GM12878 (cell line): ENCODE measurements around the gene PADI2. TPM values are rescaled to one million over a fixed set of nuclear protein-coding genes. Genes with fewer than 3 reads are reported as not detected.

ENCODE experiments used
- ATAC-seq: fragments of 200-7000 bp; cut with Tn5 transposase; 3 replicates; pipeline ENCODE4 v1.9.1; 2020; ENCODE audit warnings: mild to moderate bottlenecking, moderate library complexity
- BruUV-seq: library from RNA; stranded (reverse); fragments of 400-500 nt; replicated peaks from 2 replicates; lab custom pipeline; 2021; lab: Mats Ljungman, UMichigan
- CTCF ChIA-PET: fragments of 300-600 bp; sonication (Branson Sonifier 250); formaldehyde crosslinking; extraction: SDS; loops from one replicate; lab custom pipeline; 2021; ENCODE audit warnings: inconsistent platforms; lab: Yijun Ruan, JAX
- POLR2A ChIA-PET: fragments of 350-600 bp; formaldehyde crosslinking; extraction: SDS; loops from one replicate; lab custom pipeline; 2021; ENCODE audit warnings: inconsistent platforms; lab: Charles Lee
- RAD21 ChIA-PET: fragments of 300-600 bp; sonication (Branson Sonifier 250); formaldehyde crosslinking; loops from one replicate; lab custom pipeline; 2023; ENCODE audit warnings: antibody characterized with exemption; ENCODE audit not compliant: unreplicated experiment; lab: Charles Lee
- SMC1A ChIA-PET: fragments of 300-600 bp; sonication (Branson Sonifier 250); formaldehyde crosslinking; loops from one replicate; lab custom pipeline; 2023; ENCODE audit not compliant: unreplicated experiment, uncharacterized antibody; lab: Charles Lee
- DNase-seq: peaks from one replicate; pipeline ENCODE4 v3.0.0-alpha.2; 2011; ENCODE audit warnings: low read depth, low spot score
- FAIRE-seq: peaks from 3 replicates; lab custom pipeline; 2011; peaks lifted over from hg19 to GRCh38; lab: Jason Lieb, UNC
- H2AFZ ChIP-seq: 2 replicates; pipeline ENCODE4 v1.6.0; 2011; ENCODE audit warnings: low read depth, low read length, control low read depth; ENCODE audit not compliant: control insufficient read depth
- H3K27ac ChIP-seq: 2 replicates; pipeline ENCODE4 v1.5.1; 2011; ENCODE audit warnings: control low read depth; ENCODE audit not compliant: control insufficient read depth, insufficient read depth
- H3K27me3 ChIP-seq, 2 experiments: replicated peaks in 1 of 2; 2 replicates each; pipeline versions ENCODE4 v1.6.0 to v1.6.1; 2011; ENCODE audit warnings: low read length in 1 of 2; ENCODE audit not compliant: control insufficient read depth in 2 of 2, insufficient read depth in 2 of 2
- H3K36me3 ChIP-seq, 2 experiments: 2 replicates each; pipeline ENCODE4 v1.5.1; 2011; ENCODE audit warnings: low read length in 1 of 2; ENCODE audit not compliant: control insufficient read depth in 2 of 2, insufficient read depth in 2 of 2
- H3K4me1 ChIP-seq: 2 replicates; pipeline ENCODE4 v1.6.1; 2011; ENCODE audit warnings: mild to moderate bottlenecking, low read length, moderate library complexity, mixed read lengths; ENCODE audit not compliant: control insufficient read depth, insufficient read depth
- H3K4me2 ChIP-seq: 2 replicates; pipeline ENCODE4 v1.6.0; 2011; ENCODE audit warnings: control low read depth; ENCODE audit not compliant: control insufficient read depth, insufficient read depth
- H3K4me3 ChIP-seq: fragments of 200-600 bp; sonication (generic); 2 replicates; pipeline ENCODE4 v1.5.1; 2016
- H3K79me2 ChIP-seq: 2 replicates; pipeline ENCODE4 v1.6.0; 2011; ENCODE audit warnings: low read length; ENCODE audit not compliant: control insufficient read depth, insufficient read depth
- H3K9ac ChIP-seq: 2 replicates; pipeline ENCODE4 v1.8.0; 2011; ENCODE audit warnings: low read length, control low read depth, mixed read lengths; ENCODE audit not compliant: control insufficient read depth, insufficient read depth
- H3K9me3 ChIP-seq: replicated peaks from 3 replicates; pipeline ENCODE4 v1.5.1; 2011; ENCODE audit warnings: mild to moderate bottlenecking, low read length; ENCODE audit not compliant: control insufficient read depth, insufficient read depth
- H4K20me1 ChIP-seq: 2 replicates; pipeline ENCODE4 v1.6.0; 2011; ENCODE audit not compliant: control insufficient read depth, insufficient read depth
- ASH2L ChIP-seq: fragments of 300-600, 200-600 bp; sonication (generic); IDR thresholded peaks from 2 replicates; pipeline ENCODE4 v1.6.1; 2017; ENCODE audit warnings: low read depth, mild to moderate bottlenecking, borderline replicate concordance
- ATF2 ChIP-seq: IDR thresholded peaks from 2 replicates; pipeline ENCODE4 v1.6.1; 2012; ENCODE audit warnings: low read length, inconsistent platforms
- BHLHE40 ChIP-seq, 2 experiments: fragments of 450-650 bp in 1 of 2; IDR thresholded peaks; 2 replicates each; pipeline ENCODE4 v1.6.1; 2011 to 2017; ENCODE audit warnings: low read depth in 2 of 2, borderline replicate concordance in 1 of 2, improper control_type of control experiment in 1 of 2, low read length in 1 of 2, mild to moderate bottlenecking in 1 of 2
- CEBPZ ChIP-seq: fragments of 150-350 bp; IDR thresholded peaks from 2 replicates; pipeline ENCODE4 v1.6.1; 2016; ENCODE audit warnings: low read depth, low read length
- GATAD2B ChIP-seq: fragments of 450-650 bp; conservative IDR thresholded peaks from 2 replicates; pipeline ENCODE4 v1.6.1; 2017; ENCODE audit warnings: low read depth, mild to moderate bottlenecking, moderate library complexity
- NBN ChIP-seq: fragments of 450-650 bp; IDR thresholded peaks from 2 replicates; pipeline ENCODE4 v1.6.1; 2016
- NR2F1 ChIP-seq: fragments of 450-650 bp; conservative IDR thresholded peaks from 2 replicates; pipeline ENCODE4 v1.6.1; 2017; ENCODE audit warnings: mild to moderate bottlenecking
- RAD21 ChIP-seq: IDR thresholded peaks from 2 replicates; pipeline ENCODE4 v1.6.1; 2011; ENCODE audit warnings: mild to moderate bottlenecking, low read depth, low read length, moderate library complexity; ENCODE audit not compliant: insufficient read depth
- RAD51 ChIP-seq: fragments of 450-650 bp; IDR thresholded peaks from 2 replicates; pipeline ENCODE4 v1.6.1; 2016; ENCODE audit warnings: moderate library complexity, mild to moderate bottlenecking, inconsistent platforms
- RCOR1 ChIP-seq: conservative IDR thresholded peaks from 2 replicates; pipeline ENCODE4 v1.6.1; 2012; ENCODE audit warnings: low read depth, low read length, improper control_type of control experiment
- TCF7 ChIP-seq: IDR thresholded peaks from 2 replicates; pipeline ENCODE4 v1.6.1; 2014; ENCODE audit warnings: antibody characterized with exemption, borderline replicate concordance
- WGBS: methylation state at CpG from one replicate; pipeline ENCODE4 v1.1.6; 2016; ENCODE audit warnings: low lambda C conversion rate; ENCODE audit not compliant: insufficient replicate concordance, insufficient coverage; ENCODE audit errors: missing lambda C conversion rate; 5-methylcytosine and 5-hydroxymethylcytosine counted together
- in situ Hi-C: fragments of 300-500 bp; cut with MboI; formaldehyde crosslinking; loops from 9 replicates; pipeline ENCODE4 v1.14.3; 2018; ENCODE audit warnings: mixed read lengths
- intact Hi-C: fragments of 100-400 bp; cut with micrococcal nuclease; formaldehyde crosslinking; loops from one replicate; pipeline ENCODE4 v1.14.2; 2022; ENCODE audit not compliant: unreplicated experiment
- polyA plus RNA-seq, 11 experiments: library from polyadenylated mRNA; depleted of rRNA in 4 of 11; unstranded in 6 of 11; stranded (reverse) in 5 of 11; fragments of >200 nt; fragmentation: Nextera tagmentation in 4 of 11; fragmentation: Illumina TruSeq in 1 of 11; extraction: Ambion mirVana in 4 of 11; extraction: Trizol in 1 of 11; gene quantifications; 1 replicate in 1 of 11; 2 replicates in 10 of 11; pipeline versions ENCODE4 v1.2.1 to v1.2.3, GENCODE V29; 2011 to 2016; ENCODE audit warnings: inconsistent platforms in 2 of 11, missing spikeins in 2 of 11, low read depth in 1 of 11
- total RNA-seq, 4 experiments: library from RNA; depleted of rRNA in 3 of 4; stranded (reverse); fragments of >200 nt in 3 of 4; fragmentation: Illumina TruSeq in 1 of 4; extraction: Trizol in 1 of 4; gene quantifications; 2 replicates each; pipeline versions ENCODE4 v1.2.1 to v1.2.3, GENCODE V29; 2013 to 2021
- TF ChIP-seq, protein P1 (sequence below): fragments of 450-650 bp; formaldehyde crosslinking; IDR thresholded peaks from 2 replicates; pipeline ENCODE4 v1.4.0; 2022; ENCODE audit warnings: mild to moderate bottlenecking, moderate library complexity

The PADI2 gene
- total and polyA plus RNA-seq, 10 of the 15 experiments (the other 5 are each of a cell fraction or from before 2014, with no cell fraction given) = 0.05 to 3.0 (median 0.10) TPM; not detected in 1

DNA sequence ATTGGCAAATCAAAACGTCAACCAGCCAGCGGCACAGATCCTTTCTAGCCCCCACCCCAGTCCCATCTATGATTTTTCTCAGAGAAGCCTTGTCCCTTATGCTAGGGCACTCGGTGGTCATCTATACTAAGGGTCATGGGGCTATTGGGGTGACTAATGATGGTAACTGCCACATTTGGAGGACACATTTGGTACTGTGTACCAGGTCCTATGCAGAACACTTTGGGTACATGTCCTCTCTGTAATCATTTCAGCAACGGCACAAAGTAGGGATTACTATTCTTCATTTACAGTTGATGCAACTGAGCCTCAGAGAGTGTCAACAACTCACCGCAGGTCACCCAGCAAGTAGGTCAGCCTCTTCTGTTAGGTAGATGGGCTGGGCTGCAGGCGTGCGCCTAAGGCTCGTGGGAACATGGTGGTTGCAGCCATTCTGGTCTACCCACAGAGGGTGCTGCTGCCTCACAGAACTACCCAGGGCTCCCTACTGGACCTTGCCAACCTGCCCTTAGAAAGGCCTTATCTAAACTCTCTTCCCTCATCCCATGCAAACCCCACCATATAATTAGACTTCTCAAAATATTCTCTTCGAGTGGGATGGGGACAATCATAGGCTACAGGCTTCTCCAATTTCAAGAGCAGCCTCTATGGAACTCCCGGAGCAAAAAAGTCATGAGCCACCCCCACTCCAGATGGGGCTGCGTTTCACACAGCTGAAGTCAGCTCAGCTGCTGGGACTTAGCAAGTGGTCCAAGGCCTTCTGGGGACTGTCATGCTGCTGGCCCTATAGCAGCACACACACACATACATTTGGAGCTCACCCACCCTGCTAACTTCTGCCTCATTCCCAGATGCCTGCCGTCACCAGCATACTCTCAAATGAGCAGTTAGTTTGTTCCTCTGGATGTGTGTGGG, 59.6 kb downstream of the PADI2 start:
- POLR2A ChIA-PET = interaction anchor here (0.8 kb wide), 1 partner anchor 60 kb away, joined by 3 read pairs; the partner anchor contains the start of gene PADI2
- Histone ChIP-seq H4K20me1 (no peaks in the 10 kb centered on the region), H3K27ac (no peak overlapping the region), H3K79me2 (no peaks in the 10 kb centered on the region), H3K27me3 (no peaks in the 10 kb centered on the region), H3K9ac (no peak overlapping the region), H2AFZ (peak overlapping the region; percentile 8; the same call in 1 of the 2 replicates), H3K36me3 (no peaks in the 10 kb centered on the region), H3K4me3 (no peak overlapping the region), H3K9me3 (no peaks in the 10 kb centered on the region), H3K4me2 (0 out of 2 replicates have a peak overlapping the region, but pooled peaks have one; percentile 5), H3K4me1 (peaks cover 6% of the 10 kb centered on the region; the same call in 1 of the 2 replicates)
- DNase-seq (peak; percentile 30), FAIRE-seq (peak; percentile 89), ATAC-seq (peak; percentile 100)
- SMC1A ChIA-PET = interaction anchor here (1.1 to 4.8 kb wide), 7 partner anchors 16 to 177 kb away, joined by 3 to 93 read pairs (median 5); partner anchors contain the start of gene PADI2
- no TSS peak for BruUV-seq
- intact Hi-C loops (loop anchor here (1.0 to 10.0 kb wide), 4 partner anchors 61 to 278 kb away; no protein-coding TSS in a partner anchor), in situ Hi-C loops (loop anchor here (5.0 kb wide), 2 partner anchors 58 to 178 kb away; partner anchors contain the start of gene PADI2)
- CTCF ChIA-PET = interaction anchor here (0.8 to 10.7 kb wide), 18 partner anchors 8 to 277 kb away, joined by 3 to 171 read pairs (median 5); partner anchors contain the start of gene PADI2
- WGBS = 22% methylated on average over 12 of the region's 12 CpGs
- RAD21 ChIA-PET = interaction anchor here (0.8 to 4.8 kb wide), 9 partner anchors 59 to 277 kb away, joined by 3 to 53 read pairs (median 3); partner anchors contain the start of gene PADI2
- no peak for TF ChIP-seq RAD51
- no peak for TF ChIP-seq CEBPZ
- no peak for TF ChIP-seq NR2F1
- TF ChIP-seq ATF2 = no peak
- no peak for TF ChIP-seq GATAD2B
- TF ChIP-seq TCF7 = no peak
- TF ChIP-seq NBN = 0 out of 2 replicates have a peak, but pooled peaks have one; percentile 20
- TF ChIP-seq, protein P1, sequence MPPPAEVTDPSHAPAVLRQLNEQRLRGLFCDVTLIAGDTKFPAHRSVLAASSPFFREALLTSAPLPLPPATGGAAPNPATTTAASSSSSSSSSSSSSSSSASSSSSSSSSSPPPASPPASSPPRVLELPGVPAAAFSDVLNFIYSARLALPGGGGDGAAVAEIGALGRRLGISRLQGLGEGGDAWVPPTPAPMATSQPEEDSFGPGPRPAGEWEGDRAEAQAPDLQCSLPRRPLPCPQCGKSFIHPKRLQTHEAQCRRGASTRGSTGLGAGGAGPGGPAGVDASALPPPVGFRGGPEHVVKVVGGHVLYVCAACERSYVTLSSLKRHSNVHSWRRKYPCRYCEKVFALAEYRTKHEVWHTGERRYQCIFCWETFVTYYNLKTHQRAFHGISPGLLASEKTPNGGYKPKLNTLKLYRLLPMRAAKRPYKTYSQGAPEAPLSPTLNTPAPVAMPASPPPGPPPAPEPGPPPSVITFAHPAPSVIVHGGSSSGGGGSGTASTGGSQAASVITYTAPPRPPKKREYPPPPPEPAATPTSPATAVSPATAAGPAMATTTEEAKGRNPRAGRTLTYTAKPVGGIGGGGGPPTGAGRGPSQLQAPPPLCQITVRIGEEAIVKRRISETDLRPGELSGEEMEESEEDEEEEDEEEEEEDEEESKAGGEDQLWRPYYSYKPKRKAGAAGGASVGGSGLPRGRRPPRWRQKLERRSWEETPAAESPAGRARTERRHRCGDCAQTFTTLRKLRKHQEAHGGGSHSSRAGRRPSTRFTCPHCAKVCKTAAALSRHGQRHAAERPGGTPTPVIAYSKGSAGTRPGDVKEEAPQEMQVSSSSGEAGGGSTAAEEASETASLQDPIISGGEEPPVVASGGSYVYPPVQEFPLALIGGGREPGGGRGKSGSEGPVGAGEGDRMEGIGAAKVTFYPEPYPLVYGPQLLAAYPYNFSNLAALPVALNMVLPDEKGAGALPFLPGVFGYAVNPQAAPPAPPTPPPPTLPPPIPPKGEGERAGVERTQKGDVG (CRISPR knock-in tag) = no peak
- no peak for TF ChIP-seq RCOR1
- peak; percentile 24 to 27; a peak in 1 of 4 replicates for TF ChIP-seq BHLHE40 (IDR thresholded peaks at IDR 0.05; ENCODE audit: borderline replicate concordance in 1 of 2, low read depth in 2 of 2, low read length in 1 of 2)
- TF ChIP-seq RAD21 = peak; percentile 66
- TF ChIP-seq ASH2L = no peak
